KOPT-K1 (cell line): Measurements from ENCODE around the gene CD86.

Experiments
- H3K27ac ChIP-seq: fragments of 200-600 bp; sonication (generic); 2 replicates; pipeline ENCODE4 v1.5.1; 2016; ENCODE audit warnings: antibody characterized with exemption, mild to moderate bottlenecking, low read depth, low read length; ENCODE audit not compliant: poor library complexity, severe bottlenecking
- H3K36me3 ChIP-seq: fragments of 200-600 bp; sonication (generic); 2 replicates; pipeline ENCODE4 v1.5.1; 2017; ENCODE audit warnings: antibody characterized with exemption, mild to moderate bottlenecking, low read length, moderate library complexity; ENCODE audit not compliant: insufficient read depth
- H3K9me3 ChIP-seq: fragments of 200-600 bp; sonication (generic); 2 replicates; pipeline ENCODE4 v1.5.1; 2017; ENCODE audit warnings: antibody characterized with exemption, low read length, mild to moderate bottlenecking; ENCODE audit not compliant: insufficient read depth, poor library complexity, severe bottlenecking

CD86 gene

DNA sequence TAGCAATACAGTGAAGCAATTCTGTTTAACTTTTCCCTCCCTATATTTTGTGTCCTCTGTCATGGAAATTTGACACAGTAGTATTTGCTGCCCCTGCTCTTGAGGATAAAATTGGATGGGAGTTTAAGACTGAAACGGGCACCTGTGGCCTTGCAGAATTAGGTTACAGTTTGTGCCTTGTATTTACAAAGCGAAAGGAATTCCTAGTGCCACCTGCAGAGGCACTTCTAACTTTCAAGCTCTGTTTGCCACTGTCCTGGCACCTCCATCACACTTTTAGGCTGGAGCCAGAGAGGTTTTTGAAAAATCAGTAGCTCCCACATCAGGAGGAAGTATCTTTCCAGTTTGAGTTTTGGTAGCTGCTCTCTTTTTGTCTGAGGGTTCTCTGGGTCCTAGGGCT is 39.5 kb downstream of the CD86 start:
- Histone ChIP-seq H3K9me3 (no peaks in the 10 kb centered on the region), H3K27ac (no peak overlapping the region), H3K36me3 (no peaks in the 10 kb centered on the region)

GRCh38 chr3:122097141-122097540 is 42.0 kb downstream of the CD86 start:
- Histone ChIP-seq H3K27ac (no peak overlapping the region), H3K36me3 (no peaks in the 10 kb centered on the region), H3K9me3 (no peaks in the 10 kb centered on the region)

- H3K9me3 ChIP-seq: no peaks in the 10 kb centered on the region
- no peak overlapping the region for H3K27ac ChIP-seq
- no peaks in the 10 kb centered on the region for H3K36me3 ChIP-seq
Observed at GRCh38 chr3:122098611-122099010, 43.4 kb downstream of the CD86 start.

DNA sequence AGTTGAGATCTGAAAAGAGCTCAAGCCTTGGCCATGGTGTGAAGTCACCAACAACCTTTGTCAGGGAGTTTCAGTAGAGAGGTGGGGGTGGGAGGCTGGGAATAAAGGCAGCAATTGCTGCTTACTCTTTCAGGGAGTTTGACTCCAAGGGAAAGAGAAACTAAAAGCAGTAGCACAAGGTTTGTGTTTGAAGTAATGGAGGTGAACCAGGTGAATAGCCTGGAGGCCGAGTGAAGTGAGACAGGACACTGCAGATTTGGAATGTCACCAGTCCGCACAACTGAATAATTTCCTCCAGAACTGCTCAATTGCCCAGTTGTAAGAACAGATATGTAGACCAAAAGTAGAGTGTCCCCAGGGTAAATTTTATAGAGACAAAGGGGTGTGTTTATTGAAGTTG is 44.1 kb downstream of the CD86 start:
- Histone ChIP-seq H3K9me3 (no peaks in the 10 kb centered on the region), H3K27ac (no peak overlapping the region), H3K36me3 (no peaks in the 10 kb centered on the region)

DNA sequence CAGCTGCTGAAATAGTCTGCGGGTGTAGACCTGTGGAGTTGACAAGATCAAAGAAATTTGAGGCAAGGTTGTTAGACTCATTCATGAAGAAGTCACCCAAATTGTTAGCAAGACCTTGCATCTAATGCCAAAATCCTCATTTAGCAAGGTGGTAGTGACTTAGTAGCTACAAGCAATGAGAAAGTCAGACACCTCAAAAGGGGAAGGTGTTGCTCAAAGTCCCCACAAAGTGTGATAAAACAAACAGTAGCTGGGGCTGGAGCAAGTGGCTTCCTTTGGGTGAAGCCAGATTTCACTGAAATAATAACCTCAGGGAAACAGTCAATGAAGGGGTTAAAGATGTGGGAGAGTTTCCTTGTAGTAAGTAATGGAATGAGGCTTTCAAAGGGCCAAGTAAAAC is 44.9 kb downstream of the CD86 start:
- H3K27ac ChIP-seq: no peak overlapping the region
- H3K9me3 ChIP-seq: no peaks in the 10 kb centered on the region
- no peaks in the 10 kb centered on the region for H3K36me3 ChIP-seq

DNA sequence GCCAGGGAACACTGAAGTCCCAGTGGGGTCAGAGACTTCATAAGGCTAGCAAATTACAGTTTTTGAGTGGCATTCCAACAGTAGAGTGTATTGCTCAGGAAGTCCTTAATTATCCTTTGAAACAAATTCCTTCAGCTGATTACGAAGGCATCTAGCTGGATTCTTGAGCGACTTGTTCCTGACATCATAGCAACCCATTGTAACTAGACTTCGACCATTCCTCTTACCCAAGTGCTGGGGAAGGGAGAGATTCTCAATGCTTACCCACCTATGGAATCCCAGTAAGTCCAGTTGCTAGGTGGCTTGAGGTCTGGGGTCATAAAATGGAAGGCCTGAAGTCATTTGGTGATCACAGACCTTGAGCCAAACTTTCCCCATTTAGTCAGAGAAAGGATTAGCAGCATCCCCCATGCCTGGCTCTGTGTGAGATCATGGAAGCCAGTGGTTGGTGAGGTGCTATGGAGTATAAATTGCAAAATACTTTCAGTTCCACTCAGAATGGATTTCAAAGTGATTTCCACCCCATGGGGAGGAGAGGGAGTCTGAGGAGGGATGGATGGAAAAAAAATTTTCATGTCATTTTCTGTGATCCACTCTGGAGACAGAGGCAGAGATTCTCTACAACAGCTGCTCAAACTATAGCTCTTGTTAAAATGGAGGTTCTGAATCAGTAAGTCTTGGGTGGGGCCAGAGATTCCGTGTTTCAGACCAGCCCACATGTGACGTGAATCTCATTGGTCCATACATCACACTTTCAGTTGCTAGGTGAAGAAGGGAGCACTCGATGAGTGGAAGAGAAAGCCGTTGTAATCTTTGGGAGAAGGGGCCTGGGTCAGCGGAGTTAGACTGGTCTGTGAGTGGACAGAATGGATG is 45.7 kb downstream of the CD86 start:
- no peak overlapping the region for H3K27ac ChIP-seq
- no peaks in the 10 kb centered on the region for H3K36me3 ChIP-seq
- H3K9me3 ChIP-seq: no peaks in the 10 kb centered on the region

GRCh38 chr3:122101646-122102045 is 46.5 kb downstream of the CD86 start:
- no peaks in the 10 kb centered on the region for H3K36me3 ChIP-seq
- no peaks in the 10 kb centered on the region for H3K9me3 ChIP-seq

GRCh38 chr3:122102191-122102935 is 47.2 kb downstream of the CD86 start:
- no peaks in the 10 kb centered on the region for H3K36me3 ChIP-seq
- H3K9me3 ChIP-seq: no peaks in the 10 kb centered on the region
- H3K27ac ChIP-seq: no peak overlapping the region

More at GRCh38 chr3:122101646-122102045, 46.5 kb downstream of the CD86 start:
- no peak overlapping the region for H3K27ac ChIP-seq

- Histone ChIP-seq H3K27ac (no peak overlapping the region), H3K9me3 (no peaks in the 10 kb centered on the region), H3K36me3 (no peaks in the 10 kb centered on the region)
Observed at GRCh38 chr3:122103821-122104514, 48.8 kb downstream of the CD86 start.

GRCh38 chr3:122104515-122105194 is 49.5 kb downstream of the CD86 start:
- no peaks in the 10 kb centered on the region for H3K36me3 ChIP-seq
- H3K9me3 ChIP-seq: no peaks in the 10 kb centered on the region
- no peak overlapping the region for H3K27ac ChIP-seq

GRCh38 chr3:122105626-122106025 is 50.5 kb downstream of the CD86 start:
- Histone ChIP-seq H3K27ac (no peak overlapping the region), H3K36me3 (no peaks in the 10 kb centered on the region), H3K9me3 (no peaks in the 10 kb centered on the region)

GRCh38 chr3:122107171-122107570 is 52.0 kb downstream of the CD86 start:
- H3K36me3 ChIP-seq: no peaks in the 10 kb centered on the region
- no peak overlapping the region for H3K27ac ChIP-seq
- no peaks in the 10 kb centered on the region for H3K9me3 ChIP-seq

DNA sequence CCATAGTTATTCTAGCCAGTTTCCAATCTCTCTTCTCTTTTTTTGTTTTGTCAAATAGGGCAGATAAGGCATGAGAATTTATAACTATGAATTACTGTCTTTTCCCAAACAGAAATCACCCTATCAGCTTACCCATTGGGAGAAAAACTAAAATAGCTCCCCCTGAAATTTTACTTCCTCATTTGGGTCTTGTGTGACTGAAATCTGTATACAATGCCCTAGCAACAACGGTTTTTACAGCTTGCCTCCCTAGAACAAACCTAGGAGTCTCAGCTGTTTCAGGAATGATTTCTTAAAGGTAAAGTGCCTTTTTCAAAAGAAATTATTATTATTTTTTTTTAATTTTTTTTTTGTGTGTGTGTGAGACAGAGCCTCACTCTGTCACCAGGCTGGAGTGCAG is 56.8 kb downstream of the CD86 start:
- no peaks in the 10 kb centered on the region for H3K9me3 ChIP-seq
- no peak overlapping the region for H3K27ac ChIP-seq
- no peaks in the 10 kb centered on the region for H3K36me3 ChIP-seq

- Histone ChIP-seq H3K9me3 (no peaks in the 10 kb centered on the region), H3K27ac (no peak overlapping the region), H3K36me3 (no peaks in the 10 kb centered on the region)
Observed at GRCh38 chr3:122112754-122113153, 57.6 kb downstream of the CD86 start.

DNA sequence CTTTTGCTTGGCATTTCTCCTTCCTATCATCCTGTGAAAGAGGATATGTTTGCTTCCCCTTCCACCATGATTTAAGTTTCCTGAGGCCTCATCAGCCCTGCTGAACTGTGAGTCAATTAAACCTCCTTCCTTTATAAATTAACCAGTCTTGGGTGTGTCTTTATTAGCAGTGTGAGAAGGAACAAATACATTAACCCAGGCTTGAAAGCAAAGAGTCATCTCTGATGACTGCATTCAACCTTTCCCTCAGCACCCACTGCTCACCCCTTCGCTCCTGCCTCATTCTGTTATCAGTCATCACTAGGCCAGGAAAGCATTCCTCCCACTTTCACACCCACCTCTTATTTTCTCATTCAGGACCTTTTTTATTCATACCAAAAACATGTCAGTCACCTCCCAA is 68.7 kb downstream of the CD86 start:
- H3K36me3 ChIP-seq: no peaks in the 10 kb centered on the region
- peaks cover 5% of the 10 kb centered on the region for H3K9me3 ChIP-seq
- no peak overlapping the region for H3K27ac ChIP-seq
